GM08714 (cell line): ENCODE measurements around the gene NAT8L.

Source experiments
- H3K4me3 ChIP-seq: fragments of 200-500 bp; sonication (Bioruptor generic); 2 replicates; pipeline ENCODE4 v1.5.1; 2014; ENCODE audit warnings: mild to moderate bottlenecking, low read length, inconsistent platforms
- ZNF274 ChIP-seq: IDR thresholded peaks from 2 replicates; pipeline ENCODE4 v1.6.1; 2012; ENCODE audit warnings: mild to moderate bottlenecking, low read depth, low read length

NAT8L gene

DNA sequence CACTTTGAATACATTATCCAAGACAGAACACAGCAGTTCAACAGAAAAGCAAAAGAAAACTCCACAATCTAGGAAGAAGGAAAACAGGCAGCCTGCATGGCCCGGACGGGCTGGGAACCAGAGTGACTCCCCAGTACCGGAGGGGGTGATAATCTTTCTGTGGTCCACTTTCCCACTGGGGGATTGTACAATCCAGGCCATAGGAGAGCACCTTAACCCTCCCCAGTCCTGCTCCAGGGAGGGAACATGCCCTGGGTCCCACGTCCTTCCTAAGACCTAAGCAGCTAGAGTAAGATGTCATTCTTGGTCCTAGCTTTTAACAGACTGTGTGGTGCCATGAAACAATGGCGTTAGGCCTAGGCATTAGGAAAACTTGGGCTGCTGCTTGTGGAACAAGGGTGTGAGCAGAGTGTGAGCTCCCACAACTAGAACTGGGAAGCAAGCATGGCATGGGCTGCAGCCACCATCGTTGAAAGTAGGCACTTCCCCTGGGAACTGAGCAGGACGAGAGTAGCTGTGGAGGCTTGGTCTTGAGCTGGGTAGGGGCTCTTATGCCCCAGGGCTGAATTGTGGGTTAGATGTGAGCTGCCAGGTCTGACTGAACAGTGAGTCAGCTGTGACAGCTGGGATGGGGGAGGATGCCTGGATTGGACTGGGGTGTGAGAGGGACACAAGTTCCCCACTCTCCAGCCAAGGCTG, 42.4 kb downstream of the NAT8L start:
- H3K4me3 ChIP-seq, result no peak overlapping the region
- TF ChIP-seq ZNF274, result no peak

DNA sequence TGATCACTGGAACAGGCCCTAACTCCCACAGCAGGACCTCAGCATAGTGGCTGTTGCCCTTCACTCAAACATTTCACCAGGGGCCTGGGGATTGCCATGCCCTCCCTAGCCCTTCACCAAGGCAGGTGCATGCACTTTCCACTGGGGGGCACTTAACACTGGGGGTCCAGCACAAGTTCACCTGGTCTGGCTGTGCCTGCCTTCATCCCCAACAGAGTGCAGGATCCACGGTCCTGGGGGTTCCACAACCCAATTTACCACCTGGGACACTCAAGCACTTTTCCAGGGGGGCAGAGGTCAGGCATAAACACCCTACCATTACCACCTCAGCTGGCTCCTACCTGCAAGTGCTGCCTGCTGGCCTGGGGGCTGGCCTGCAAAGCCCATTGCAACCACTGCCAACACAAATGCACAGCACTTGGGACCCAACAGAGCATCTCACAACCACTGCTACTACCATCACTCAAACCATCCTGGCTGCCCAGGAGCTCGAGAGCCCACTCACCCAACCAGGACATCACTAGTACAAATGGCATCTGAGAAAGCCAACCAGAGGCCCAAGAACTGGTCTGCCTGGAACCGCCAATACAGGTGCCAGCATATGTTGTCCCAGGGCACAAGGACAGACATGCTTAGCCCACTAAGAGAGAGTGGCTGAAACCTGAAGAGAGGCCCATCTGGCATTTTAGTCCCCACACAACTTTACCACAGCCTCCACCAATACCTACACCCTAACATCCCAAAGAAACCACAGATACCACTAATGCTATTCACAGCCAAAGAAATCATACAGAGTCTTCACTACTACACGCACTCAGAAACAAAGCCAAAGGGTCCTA, 43.1 kb downstream of the NAT8L start:
- TF ChIP-seq ZNF274, result no peak
- H3K4me3 ChIP-seq, result no peak overlapping the region

DNA sequence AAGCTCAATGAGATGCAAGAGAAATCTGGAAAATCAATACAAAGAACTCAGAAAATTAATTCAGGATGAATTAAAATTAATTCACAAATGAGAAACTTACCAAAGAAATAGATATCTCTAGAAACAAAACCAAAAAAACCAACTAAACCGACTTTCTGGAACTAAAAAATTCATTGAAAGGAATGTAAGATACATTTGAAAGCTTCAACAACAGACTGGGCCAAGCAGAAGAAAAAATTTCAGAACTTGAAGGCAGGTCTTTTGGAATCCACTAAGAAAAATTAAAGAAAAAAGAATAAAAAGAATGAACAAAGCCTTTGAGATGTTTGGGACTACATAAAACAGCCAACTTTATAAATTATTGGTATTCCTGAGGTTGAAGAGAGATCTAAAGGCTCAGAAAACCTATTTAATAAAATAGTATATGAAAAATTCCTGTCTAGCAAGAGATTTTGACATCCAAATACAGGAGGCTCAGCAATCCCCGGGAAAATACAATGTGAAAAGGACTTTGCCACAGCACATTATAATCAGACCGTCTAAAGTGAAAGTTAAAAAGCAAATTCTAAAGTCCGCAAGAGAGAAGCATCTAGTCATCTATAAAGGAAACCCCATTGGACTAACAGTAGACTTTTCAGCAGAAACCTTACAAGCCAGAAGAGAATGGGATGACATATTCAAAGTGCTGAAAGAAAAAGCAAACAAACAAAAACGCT, 44.2 kb downstream of the NAT8L start:
- no peak for TF ChIP-seq ZNF274
- H3K4me3 ChIP-seq, result no peak overlapping the region

DNA sequence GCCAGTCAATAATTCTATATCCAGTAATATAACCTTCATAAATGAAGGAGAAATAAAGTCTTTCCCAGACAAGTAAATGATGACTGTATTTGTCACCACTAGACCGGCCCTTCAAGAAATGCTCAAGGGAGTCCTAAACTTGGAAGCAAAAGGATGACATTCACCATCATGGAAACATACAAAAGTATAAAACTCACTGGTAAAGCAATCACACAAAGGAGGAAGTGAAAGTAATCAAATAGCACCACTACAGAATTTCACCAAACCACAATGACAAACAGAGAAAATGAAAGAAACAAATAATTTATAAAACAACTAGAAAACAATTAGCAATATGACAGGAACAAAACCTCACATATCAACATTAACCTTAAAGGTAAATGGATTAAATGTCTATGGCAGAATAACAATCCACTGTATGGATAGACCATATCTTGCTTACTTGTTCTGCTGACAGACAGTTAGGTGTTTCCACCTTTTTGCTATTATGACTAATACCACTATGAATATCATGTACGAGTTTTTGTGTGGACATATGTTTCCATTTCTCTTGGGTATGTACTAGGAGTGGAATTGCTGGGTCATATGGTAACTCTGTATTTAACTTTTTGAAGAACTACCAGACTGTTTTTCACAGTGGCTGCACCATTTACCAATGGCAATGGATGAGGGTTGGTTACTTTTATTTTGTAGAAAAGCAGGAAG, 44.9 kb downstream of the NAT8L start:
- TF ChIP-seq ZNF274, result no peak

DNA sequence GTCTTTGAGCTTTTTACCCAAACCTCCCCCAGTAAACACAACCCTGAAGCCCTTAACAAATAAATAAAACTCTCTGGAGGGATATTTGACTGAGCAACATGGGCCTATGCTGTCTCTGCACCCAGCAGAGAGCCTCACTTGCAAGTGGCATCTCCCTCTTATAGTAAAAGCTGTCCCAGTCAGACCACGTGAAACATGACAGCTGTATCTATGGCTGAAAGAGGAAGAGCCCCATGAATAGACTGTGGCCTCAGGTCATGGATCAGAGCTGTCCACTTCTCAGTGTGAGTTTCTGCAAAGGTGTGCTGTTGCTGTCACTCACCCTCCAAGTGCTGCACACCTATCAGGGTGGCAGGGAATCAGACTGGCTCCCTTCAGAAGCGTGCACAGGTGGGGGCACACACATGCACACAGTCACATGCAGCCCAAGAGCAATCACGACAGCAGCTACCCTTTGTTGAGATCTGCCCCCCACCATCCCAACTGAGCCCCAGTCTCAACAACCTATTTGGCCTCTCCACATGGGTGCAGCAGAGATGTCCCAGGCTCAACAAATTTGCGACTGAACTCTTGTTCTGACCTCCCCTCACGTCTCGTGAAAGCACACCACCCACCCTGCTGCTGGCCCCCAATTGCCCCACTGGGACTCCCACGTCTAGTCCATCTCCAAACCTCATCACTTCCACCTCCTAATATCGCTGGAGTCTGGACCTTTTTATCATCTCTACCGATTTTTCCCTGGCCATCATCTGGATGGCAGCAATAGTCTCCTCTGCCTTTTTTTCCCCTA, 45.6 kb downstream of the NAT8L start:
- no peak for TF ChIP-seq ZNF274
- no peak overlapping the region for H3K4me3 ChIP-seq

More for the DNA sequence above, 44.9 kb downstream of the NAT8L start:
- no peak overlapping the region for H3K4me3 ChIP-seq

DNA sequence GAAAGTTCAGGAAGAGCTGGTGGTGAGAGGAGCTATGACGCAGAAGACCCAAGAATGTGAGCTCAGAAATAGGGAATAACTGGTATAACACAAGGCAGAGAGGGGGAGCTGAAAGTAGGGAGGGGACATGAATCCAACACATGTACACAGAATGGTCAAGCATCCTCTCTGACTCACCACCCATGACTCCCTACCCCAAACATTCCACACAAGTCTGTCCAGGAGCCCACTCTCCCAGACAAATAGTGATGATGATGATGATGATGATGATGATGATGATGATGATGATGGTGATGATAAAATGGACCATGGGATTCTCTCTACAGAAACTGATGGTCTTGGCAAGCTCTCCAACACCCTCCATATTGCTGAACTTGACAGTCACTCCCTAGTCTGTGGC, 46.4 kb downstream of the NAT8L start:
- TF ChIP-seq ZNF274, result no peak
- no peak overlapping the region for H3K4me3 ChIP-seq

DNA sequence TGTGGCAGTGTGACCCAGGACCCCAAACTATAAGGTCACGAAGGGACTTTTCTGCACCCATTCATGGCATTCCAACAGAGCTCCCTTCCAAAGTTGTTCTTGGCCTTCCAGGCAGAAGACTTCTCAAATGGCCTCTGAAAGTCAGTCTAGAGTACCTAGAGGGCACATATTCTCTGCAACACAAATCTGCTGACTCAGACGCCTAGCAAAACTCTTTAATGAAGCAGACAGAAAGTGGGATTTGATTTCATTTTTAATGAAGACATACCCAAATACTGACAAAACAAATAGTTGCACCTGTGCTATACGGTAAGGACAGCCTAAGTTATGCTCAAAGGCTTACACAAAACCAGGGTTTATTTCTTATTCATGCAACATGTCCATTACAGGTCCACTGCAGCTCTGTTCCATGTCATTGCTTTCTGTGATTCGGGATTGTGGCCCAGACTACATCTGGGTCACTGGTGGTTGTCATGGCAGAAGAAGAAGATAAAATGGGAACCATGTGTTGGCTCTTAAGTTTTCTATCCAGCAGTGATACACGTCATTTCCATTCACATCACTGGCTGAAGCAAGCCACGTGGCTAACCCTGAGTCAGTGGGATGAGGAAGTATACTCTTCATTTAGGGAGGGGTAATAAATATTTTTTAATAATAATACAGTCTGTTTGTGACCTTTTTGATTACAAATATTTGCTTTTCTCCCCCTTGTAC, 57.7 kb downstream of the NAT8L start:
- TF ChIP-seq ZNF274, result no peak
- H3K4me3 ChIP-seq, result no peak overlapping the region
